GM12801 (cell line): Measurements from ENCODE around the gene EIF4E2.

Experiments used
- CTCF ChIP-seq: IDR thresholded peaks from one replicate; pipeline ENCODE4 v1.5.1; 2011; ENCODE audit warnings: control low read depth; ENCODE audit not compliant: insufficient read length; ENCODE audit errors: extremely low read depth

EIF4E2 gene

GRCh38 chr2:232541195-232541960 lies 9.1 kb upstream of the EIF4E2 start:
- no peak for TF ChIP-seq CTCF

GRCh38 chr2:232541961-232542714 lies 8.4 kb upstream of the EIF4E2 start:
- no peak for TF ChIP-seq CTCF

- TF ChIP-seq CTCF: no peak
Measured at GRCh38 chr2:232542715-232543467, 7.6 kb upstream of the EIF4E2 start.

GRCh38 chr2:232543491-232543890 lies 7.0 kb upstream of the EIF4E2 start:
- TF ChIP-seq CTCF: no peak

GRCh38 chr2:232543928-232544631 lies 6.4 kb upstream of the EIF4E2 start:
- no peak for TF ChIP-seq CTCF

- TF ChIP-seq CTCF: no peak
Measured at GRCh38 chr2:232544674-232545073, 5.8 kb upstream of the EIF4E2 start.
